Measurements from ENCODE around the gene ABCC8.

The ABCC8 gene

DNA sequence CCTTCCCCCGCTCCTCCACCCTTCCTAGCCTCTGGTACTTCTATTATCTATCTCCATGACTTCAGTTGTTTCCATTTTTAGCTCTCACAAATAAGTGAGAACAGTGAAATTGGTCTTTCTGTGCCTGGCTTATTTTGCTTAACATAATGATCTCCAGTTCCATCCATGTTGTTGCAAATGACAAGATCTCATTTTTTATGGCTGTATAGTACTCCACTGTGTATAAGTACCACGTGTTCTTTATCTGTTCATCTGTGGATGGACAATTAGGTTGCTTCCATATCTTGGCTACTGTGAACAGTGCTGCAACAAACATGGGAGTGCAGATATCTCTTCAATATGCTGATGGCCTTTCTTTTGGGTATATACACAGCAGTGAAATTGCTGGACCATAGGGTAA, 6.9 kb upstream of the ABCC8 start:
- Histone ChIP-seq H3K4me1 (ENCODE audit: control insufficient read depth, low read depth, low read length) (peaks cover 10% of the 10 kb centered on the region), H3K4me3 (ENCODE audit: low read length) (no peak overlapping the region), H3K9ac (ENCODE audit: low read length) (no peak overlapping the region), H3K27ac (ENCODE audit: low read length) (no peak overlapping the region), H3K9me3 (ENCODE audit: control insufficient read depth, low read depth, low read length) (no peaks in the 10 kb centered on the region), H3K36me3 (ENCODE audit: control insufficient read depth, low read depth, low read length) (no peaks in the 10 kb centered on the region), H3K27me3 (ENCODE audit: control insufficient read depth, insufficient read depth, low read length) (peaks cover 9% of the 10 kb centered on the region)

DNA sequence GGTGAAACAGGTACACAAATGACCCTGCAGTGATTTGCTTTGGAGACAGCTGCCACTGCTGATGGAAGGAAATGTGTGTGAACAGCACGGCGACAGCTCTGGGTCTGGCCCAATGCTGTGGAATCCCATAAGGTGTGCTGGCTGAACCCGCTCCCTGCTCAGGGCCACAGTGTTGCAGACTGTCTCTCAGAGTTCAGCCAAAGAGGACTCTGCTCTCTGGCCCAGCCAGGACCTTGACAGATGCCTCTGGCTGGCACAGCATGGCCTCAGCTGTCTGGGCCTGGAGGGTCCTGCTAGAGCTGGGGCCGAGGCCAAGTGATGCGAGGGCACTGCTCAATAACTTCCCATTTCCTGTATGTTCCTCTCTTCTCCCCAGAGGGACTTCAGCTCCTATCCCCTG, 5.3 kb upstream of the ABCC8 start:
- H3K4me3 ChIP-seq (ENCODE audit: low read length), result no peak overlapping the region
- no peak overlapping the region for H3K9ac ChIP-seq (ENCODE audit: low read length)
- H3K36me3 ChIP-seq (ENCODE audit: control insufficient read depth, low read depth, low read length), result no peaks in the 10 kb centered on the region
- H3K4me1 ChIP-seq (ENCODE audit: control insufficient read depth, low read depth, low read length), result peaks cover 10% of the 10 kb centered on the region
- H3K9me3 ChIP-seq (ENCODE audit: control insufficient read depth, low read depth, low read length), result no peaks in the 10 kb centered on the region
- H3K27ac ChIP-seq (ENCODE audit: low read length), result no peak overlapping the region
- peaks cover 25% of the 10 kb centered on the region for H3K27me3 ChIP-seq (ENCODE audit: control insufficient read depth, insufficient read depth, low read length)

DNA sequence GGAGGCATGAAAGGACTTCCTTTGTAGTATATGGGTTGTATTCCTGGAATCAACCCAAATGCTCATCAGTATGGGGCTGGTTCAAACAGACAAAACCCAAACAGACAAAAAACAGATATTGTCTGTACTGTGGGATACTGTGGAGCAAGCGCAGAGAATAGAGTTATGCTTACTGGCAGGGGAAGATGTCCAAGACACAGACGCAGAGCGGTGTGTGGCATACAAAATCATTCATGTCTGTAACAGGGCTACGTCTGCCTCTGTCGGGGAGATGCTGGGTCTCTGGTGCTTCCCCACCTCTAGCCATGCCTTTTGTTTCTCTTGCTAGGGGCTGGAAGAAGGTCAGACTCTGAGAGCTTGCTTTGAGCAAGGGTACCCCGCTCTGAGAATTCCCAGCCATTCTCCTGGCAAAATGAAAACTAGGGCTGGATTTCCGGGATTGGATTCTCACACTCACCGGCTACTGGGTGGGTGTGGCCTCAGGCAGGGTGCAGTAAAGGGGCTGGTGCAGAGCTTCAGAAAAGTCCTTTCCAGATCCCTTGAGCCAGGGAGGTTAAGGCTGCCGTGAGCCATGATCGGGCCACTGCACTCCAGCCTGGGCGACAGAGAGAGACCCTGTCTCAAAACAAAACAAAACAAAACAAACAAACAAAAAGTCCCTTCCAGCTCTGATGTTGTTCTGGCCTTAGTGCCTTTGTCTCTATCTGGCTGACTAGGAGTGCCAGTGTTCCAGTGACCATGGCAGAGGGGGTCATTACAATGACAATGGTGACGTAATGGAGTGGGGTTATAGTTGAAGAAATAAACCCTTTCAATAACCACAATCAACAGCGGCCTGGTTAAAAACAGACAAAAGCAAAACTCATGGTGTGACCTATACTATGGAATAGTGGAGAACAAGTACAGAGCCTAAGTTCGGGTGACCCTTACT, 2.9 kb upstream of the ABCC8 start:
- H3K9me3 ChIP-seq (ENCODE audit: control insufficient read depth, low read depth, low read length), result no peaks in the 10 kb centered on the region
- H3K27me3 ChIP-seq (ENCODE audit: control insufficient read depth, insufficient read depth, low read length), result peaks cover 47% of the 10 kb centered on the region
- H3K27ac ChIP-seq (ENCODE audit: low read length), result no peak overlapping the region

DNA sequence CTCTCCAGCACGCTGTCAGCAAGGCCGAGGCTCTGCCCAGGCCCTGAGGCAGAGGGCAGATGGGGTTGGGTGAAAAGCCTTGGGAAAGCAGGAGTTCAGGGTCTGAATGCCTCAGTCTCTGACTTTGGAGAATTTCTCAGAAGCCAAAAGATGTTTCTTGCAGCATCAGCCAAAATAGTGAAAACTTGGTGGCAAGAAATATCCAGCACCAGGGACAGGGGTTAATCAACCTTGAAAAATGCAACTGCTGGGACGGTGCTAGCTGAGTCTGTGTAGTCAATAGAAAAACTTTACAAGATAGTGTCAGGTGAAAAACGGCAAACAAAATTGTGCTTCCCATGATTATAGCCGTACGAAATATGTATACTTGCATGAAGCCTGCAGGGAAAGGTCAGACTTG, 1.4 kb upstream of the ABCC8 start:
- Histone ChIP-seq H3K4me3 (ENCODE audit: low read length) (no peak overlapping the region), H3K9ac (ENCODE audit: low read length) (no peak overlapping the region), H3K36me3 (ENCODE audit: control insufficient read depth, low read depth, low read length) (no peaks in the 10 kb centered on the region), H3K27me3 (ENCODE audit: control insufficient read depth, insufficient read depth, low read length) (peaks cover 58% of the 10 kb centered on the region), H3K27ac (ENCODE audit: low read length) (no peak overlapping the region), H3K4me1 (ENCODE audit: control insufficient read depth, low read depth, low read length) (peaks cover 10% of the 10 kb centered on the region), H3K9me3 (ENCODE audit: control insufficient read depth, low read depth, low read length) (no peaks in the 10 kb centered on the region)

More for the DNA sequence above, 2.9 kb upstream of the ABCC8 start:
- no peak overlapping the region for H3K4me3 ChIP-seq (ENCODE audit: low read length)
- no peaks in the 10 kb centered on the region for H3K36me3 ChIP-seq (ENCODE audit: control insufficient read depth, low read depth, low read length)
- no peak overlapping the region for H3K9ac ChIP-seq (ENCODE audit: low read length)
- H3K4me1 ChIP-seq (ENCODE audit: control insufficient read depth, low read depth, low read length), result peaks cover 10% of the 10 kb centered on the region

DNA sequence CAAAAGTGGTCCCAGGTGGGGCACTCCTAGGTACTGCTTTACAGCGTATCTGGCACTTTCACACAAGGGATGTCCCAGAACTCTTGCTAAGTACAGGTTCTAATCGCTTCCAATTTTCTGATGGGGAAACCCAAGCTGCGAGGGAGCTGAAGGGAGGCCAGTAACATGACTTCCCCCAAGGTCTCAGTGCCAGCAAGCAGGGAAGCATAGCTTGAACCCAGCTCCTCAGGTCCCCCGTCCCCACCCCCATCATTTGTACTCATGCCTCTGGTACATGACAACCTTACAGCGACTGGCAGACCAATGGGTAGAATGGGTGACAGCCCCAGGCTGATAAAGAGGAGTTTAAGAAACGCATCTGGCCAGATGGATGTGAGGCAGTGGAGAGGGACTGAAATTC, 716 bp upstream of the ABCC8 start:
- Histone ChIP-seq H3K4me3 (ENCODE audit: low read length) (peak overlapping the region; percentile 39), H3K27ac (ENCODE audit: low read length) (no peak overlapping the region), H3K36me3 (ENCODE audit: control insufficient read depth, low read depth, low read length) (no peaks in the 10 kb centered on the region), H3K4me1 (ENCODE audit: control insufficient read depth, low read depth, low read length) (peaks cover 10% of the 10 kb centered on the region), H3K9ac (ENCODE audit: low read length) (no peak overlapping the region), H3K9me3 (ENCODE audit: control insufficient read depth, low read depth, low read length) (no peaks in the 10 kb centered on the region), H3K27me3 (ENCODE audit: control insufficient read depth, insufficient read depth, low read length) (peaks cover 58% of the 10 kb centered on the region)

DNA sequence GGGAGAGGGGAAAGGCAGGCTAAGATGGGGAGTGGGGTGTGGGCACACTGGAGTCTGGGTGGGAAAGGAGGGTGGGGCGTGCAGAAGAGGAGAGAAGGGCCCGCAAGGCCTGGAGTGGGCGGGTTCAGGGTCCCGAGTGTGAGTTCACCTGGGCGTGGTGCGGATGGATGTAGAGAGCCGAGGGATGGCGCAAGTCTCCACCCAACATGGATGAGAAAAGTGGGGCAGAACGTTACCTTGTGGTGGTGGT, 364 bp upstream of the ABCC8 start:
- Histone ChIP-seq H3K27me3 (ENCODE audit: control insufficient read depth, insufficient read depth, low read length) (peaks cover 58% of the 10 kb centered on the region), H3K9me3 (ENCODE audit: control insufficient read depth, low read depth, low read length) (no peaks in the 10 kb centered on the region), H3K4me3 (ENCODE audit: low read length) (peak overlapping the region; percentile 39), H3K27ac (ENCODE audit: low read length) (no peak overlapping the region), H3K4me1 (ENCODE audit: control insufficient read depth, low read depth, low read length) (peaks cover 10% of the 10 kb centered on the region), H3K36me3 (ENCODE audit: control insufficient read depth, low read depth, low read length) (no peaks in the 10 kb centered on the region), H3K9ac (ENCODE audit: low read length) (no peak overlapping the region)

DNA sequence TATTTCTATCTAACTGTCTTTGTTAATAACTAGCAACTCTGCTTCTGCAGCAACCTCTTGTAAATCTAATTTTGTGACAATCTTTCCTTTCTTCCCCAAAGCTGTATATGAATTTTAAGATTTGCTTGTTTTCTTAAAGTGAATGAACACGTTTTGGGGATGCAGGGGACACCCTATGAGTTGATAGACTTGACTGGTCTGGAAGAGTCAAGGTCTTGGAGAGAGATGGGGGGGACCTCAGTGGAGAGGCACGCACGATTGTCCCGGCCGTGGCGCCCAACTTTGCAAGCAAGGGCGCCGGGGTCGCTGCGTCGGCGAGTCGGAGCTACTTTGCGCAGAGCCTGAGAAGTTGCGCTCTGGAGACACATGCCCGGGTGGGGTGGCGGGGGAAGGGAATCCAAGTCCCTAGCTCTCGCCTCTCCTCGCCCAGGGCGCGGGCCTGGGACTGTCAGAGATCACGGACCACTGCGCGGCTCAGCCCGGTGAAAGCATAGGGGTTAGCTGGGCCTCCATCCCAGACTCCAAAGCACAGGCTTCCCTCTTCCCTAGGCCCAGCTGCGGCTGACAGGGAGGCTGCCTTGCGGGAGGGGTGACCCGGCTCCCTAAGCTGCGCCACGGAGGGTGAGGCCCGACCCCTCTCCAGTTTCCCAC, 854 bp downstream of the ABCC8 start:
- H3K9ac ChIP-seq (ENCODE audit: low read length), result no peak overlapping the region

DNA sequence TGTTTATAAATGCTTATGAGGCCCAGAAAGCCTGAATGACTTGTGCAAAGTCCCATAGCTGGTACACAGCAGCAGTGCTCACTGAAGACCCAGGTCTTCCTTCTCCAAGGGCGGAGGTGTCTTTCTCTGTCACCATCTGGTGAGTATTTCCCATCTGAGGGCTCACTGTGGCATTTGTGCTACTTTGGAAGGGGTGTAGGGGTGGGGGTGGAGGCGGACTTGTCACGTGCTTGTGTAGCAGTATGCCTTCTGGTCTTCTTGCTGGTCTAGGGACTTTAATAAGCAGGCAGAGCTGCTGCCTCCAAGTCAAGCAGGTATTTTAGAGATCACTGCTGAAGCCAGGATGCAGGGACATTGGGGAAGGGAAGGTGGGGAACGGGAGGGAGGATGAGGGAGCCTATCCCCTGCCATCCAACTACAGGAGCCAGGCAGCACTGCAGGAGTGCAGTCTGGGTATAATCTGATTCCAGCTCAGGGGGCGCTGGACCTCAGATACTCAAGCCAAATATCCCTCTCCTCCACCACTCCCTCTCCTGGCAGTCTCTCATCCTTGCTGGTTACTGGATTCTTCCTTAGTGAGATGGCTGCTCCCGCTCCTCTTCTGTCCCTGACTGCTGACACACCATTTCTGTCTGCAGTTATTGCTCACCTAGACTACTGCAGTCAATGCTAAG, 3.4 kb downstream of the ABCC8 start:
- H3K9me3 ChIP-seq (ENCODE audit: control insufficient read depth, low read depth, low read length), result no peaks in the 10 kb centered on the region
- H3K4me1 ChIP-seq (ENCODE audit: control insufficient read depth, low read depth, low read length), result no peaks in the 10 kb centered on the region
- peaks cover 46% of the 10 kb centered on the region for H3K27me3 ChIP-seq (ENCODE audit: control insufficient read depth, insufficient read depth, low read length)
- H3K4me3 ChIP-seq (ENCODE audit: low read length), result no peak overlapping the region
- H3K36me3 ChIP-seq (ENCODE audit: control insufficient read depth, low read depth, low read length), result no peaks in the 10 kb centered on the region
- H3K9ac ChIP-seq (ENCODE audit: low read length), result no peak overlapping the region
- H3K27ac ChIP-seq (ENCODE audit: low read length), result no peak overlapping the region

More for the DNA sequence above, 854 bp downstream of the ABCC8 start:
- Histone ChIP-seq H3K36me3 (ENCODE audit: control insufficient read depth, low read depth, low read length) (no peaks in the 10 kb centered on the region), H3K4me3 (ENCODE audit: low read length) (peak overlapping the region; percentile 77), H3K27me3 (ENCODE audit: control insufficient read depth, insufficient read depth, low read length) (peaks cover 58% of the 10 kb centered on the region), H3K4me1 (ENCODE audit: control insufficient read depth, low read depth, low read length) (peaks cover 10% of the 10 kb centered on the region), H3K27ac (ENCODE audit: low read length) (no peak overlapping the region), H3K9me3 (ENCODE audit: control insufficient read depth, low read depth, low read length) (no peaks in the 10 kb centered on the region)

DNA sequence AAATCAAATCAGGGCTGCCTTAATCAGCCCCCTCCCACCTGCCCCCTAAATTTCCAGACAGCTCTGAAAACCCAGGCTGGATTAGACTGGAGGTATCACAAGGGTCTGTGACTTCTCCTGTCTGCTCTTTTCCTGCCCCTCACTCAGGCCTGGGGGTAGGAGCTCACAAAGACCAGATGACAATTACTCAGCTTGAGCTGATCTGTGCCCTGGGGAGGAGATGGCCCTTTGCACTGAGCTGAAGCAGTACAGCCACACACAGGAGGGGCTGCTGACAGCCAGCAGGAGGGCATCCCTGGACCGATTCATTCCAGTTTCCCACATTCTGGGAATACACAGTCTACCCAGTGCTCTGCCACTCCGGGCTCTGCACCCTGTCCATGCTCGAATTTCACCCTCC, 4.2 kb downstream of the ABCC8 start:
- no peak overlapping the region for H3K9ac ChIP-seq (ENCODE audit: low read length)
- no peaks in the 10 kb centered on the region for H3K36me3 ChIP-seq (ENCODE audit: control insufficient read depth, low read depth, low read length)
- H3K4me1 ChIP-seq (ENCODE audit: control insufficient read depth, low read depth, low read length), result no peaks in the 10 kb centered on the region
- H3K27me3 ChIP-seq (ENCODE audit: control insufficient read depth, insufficient read depth, low read length), result peaks cover 38% of the 10 kb centered on the region
- H3K4me3 ChIP-seq (ENCODE audit: low read length), result no peak overlapping the region
- H3K9me3 ChIP-seq (ENCODE audit: control insufficient read depth, low read depth, low read length), result no peaks in the 10 kb centered on the region
- no peak overlapping the region for H3K27ac ChIP-seq (ENCODE audit: low read length)

DNA sequence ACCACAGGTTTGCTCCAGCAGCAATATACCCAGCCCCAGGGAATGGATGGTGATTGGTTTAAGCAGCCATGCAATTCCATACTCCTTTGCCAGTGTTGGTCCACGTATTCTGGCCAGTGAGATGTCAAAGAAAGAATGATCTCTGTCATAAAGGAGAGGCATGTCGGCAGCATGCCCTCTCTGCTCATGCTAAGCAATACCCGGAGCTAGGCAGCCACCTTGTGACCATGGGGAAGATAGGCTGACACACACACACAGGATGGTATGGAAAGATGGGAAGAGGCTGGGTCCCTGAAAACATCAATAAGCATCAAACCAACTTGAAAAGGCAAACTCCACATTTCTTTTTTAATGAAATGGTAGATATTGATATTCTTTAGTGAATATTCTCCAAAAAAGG, 5.1 kb downstream of the ABCC8 start:
- Histone ChIP-seq H3K27ac (ENCODE audit: low read length) (no peak overlapping the region), H3K27me3 (ENCODE audit: control insufficient read depth, insufficient read depth, low read length) (peaks cover 31% of the 10 kb centered on the region), H3K4me1 (ENCODE audit: control insufficient read depth, low read depth, low read length) (no peaks in the 10 kb centered on the region), H3K9ac (ENCODE audit: low read length) (no peak overlapping the region), H3K9me3 (ENCODE audit: control insufficient read depth, low read depth, low read length) (no peaks in the 10 kb centered on the region), H3K36me3 (ENCODE audit: control insufficient read depth, low read depth, low read length) (no peaks in the 10 kb centered on the region), H3K4me3 (ENCODE audit: low read length) (no peak overlapping the region)

DNA sequence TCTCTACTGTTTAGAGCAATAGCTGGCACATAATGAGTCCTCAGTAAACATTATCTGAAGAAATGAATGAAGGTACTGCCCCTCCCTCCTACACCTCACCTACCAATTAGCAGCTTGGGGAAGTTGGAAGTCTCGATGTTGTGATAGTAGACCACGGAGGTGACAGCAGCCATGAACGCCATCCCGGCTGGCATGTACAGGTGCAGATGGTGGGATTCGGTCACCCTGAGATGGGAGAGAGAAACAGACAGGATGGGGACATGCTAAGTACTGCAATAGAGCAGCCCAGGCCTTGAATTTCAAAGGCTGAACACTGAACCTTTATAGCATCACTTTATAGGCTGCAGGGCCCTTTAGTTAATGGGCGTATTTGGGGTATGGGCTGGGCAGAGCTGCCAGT, 6.6 kb downstream of the ABCC8 start:
- Histone ChIP-seq H3K27me3 (ENCODE audit: control insufficient read depth, insufficient read depth, low read length) (peaks cover 16% of the 10 kb centered on the region), H3K36me3 (ENCODE audit: control insufficient read depth, low read depth, low read length) (no peaks in the 10 kb centered on the region)

More for the DNA sequence above, 6.6 kb downstream of the ABCC8 start:
- no peak overlapping the region for H3K27ac ChIP-seq (ENCODE audit: low read length)
- H3K9ac ChIP-seq (ENCODE audit: low read length), result no peak overlapping the region
- H3K4me3 ChIP-seq (ENCODE audit: low read length), result no peak overlapping the region
- H3K9me3 ChIP-seq (ENCODE audit: control insufficient read depth, low read depth, low read length), result no peaks in the 10 kb centered on the region
- no peaks in the 10 kb centered on the region for H3K4me1 ChIP-seq (ENCODE audit: control insufficient read depth, low read depth, low read length)

Measured in iPS-18a (cell line).